Femur (tissue), 1 donor: Measurements from ENCODE around the gene PSMB1.
"Not testable (repeated sequence)": the region's sequence is repeated elsewhere in the genome, so short reads cannot be mapped to it uniquely, and the experiment has no call there.

ENCODE experiments used
- DNase-seq: peaks from one replicate; pipeline ENCODE4 v3.0.0-alpha.2; 2017

Gene PSMB1

DNA sequence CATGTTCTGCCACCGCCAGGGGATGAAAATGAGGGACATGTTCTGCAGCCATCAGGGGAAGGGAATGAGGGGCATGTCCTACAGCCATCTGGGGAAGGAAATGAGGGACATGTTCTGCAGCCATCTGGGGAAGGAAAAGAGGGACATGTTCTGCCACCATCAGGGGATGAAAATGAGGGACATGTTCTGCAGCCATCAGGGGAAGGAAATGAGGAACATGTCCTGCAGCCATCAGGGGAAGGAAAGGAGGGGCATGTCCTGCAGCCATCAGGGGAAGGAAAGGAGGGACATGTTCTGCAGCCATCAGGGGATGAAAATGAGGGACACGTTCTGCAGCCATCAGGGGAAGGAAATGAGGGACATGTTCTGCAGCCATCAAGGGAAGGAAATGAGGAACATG is 50.8 kb downstream of the PSMB1 start:
- DNase-seq, result not testable (repeated sequence)

DNA sequence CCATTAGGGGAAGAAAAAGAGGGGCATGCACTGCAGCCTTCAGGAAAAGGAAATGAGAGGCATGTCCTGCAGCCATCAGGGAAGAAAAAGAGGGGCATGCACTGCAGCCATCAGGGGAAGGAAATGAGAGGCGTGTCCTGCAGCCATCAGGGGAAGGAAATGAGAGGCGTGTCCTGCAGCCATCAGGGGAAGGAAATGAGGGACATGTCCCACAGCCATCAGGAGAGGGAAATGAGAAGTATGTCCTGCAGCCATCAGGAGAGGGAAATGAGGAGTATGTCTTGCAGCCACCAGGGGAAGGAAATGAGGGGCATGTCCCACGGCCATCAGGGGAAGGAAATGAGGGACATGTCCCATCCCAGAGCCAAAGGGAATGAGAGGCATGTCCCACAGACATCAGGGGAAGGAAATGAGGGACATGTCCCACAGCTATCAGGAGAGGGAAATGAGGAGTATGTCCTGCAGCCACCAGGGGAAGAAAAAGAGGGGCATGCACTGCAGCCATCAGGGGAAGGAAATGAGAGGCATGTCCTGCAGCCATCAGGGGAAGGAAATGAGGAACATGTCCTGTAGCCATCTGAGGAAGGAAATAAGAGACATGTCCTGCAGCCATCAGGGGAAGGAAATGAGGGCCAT is 52.0 kb downstream of the PSMB1 start:
- DNase-seq, result no peak

DNA sequence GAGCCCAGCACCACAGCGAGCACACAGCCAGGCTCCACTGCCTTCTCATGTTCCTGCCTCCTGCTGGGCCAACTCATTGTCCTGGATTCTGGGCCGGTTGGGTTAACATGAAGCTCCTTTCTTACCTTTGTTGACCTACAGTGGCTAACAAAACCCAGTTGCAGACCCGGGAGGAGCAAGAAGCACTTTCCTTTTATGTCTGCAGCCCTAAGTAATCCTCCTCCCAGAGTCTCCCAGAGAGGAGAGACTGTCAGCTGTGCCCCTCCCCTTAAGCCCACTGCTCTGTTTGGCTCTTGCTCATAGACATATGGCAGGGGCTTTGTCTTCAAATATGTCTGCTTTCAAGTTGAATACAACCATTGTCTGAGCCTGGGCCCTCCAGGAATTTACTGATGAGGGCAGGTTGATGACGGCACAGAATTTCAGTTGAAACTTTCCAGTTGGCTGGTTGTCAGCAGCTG is 55.2 kb downstream of the PSMB1 start:
- peak; percentile 29 for DNase-seq

DNA sequence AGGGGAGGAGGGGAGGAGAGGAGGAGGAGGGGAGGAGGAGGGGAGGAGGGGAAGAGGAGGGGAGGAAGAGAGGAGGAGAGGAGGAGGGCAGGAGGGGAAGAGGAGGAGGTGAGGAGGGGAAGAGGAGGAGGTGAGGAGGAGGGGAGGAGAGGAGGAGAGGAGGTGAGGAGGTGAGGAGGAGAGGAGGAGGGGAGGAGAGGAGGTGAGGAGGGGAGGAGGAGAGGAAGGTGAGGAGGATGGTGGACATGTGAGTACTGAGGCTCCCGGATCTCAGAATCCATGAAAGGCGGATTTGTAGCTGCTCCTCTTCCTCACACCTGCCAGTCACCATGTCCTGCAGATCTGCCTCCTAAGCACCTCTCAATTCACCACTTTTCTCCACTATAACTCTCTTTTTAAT is 59.8 kb downstream of the PSMB1 start:
- DNase-seq, result no peak

DNA sequence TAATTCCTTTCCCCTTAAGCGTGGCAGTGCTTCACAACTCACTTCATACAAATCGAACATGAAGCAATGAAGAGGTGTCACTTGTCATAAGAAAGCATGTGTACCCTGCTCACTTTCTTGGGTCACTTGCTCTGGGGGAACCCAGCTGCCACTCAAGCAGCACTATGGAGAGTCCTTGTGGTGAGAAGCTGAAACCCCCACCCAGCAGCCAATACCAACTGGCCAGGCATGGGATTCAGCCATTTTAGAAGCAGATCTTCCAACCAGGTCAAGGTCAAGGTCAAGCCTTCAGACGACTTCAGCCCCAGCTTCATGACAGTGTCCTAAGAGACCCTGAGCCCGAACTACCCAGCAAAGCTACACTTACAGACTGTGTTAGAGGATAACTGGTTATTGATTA is 62.8 kb downstream of the PSMB1 start:
- DNase-seq, result no peak

DNA sequence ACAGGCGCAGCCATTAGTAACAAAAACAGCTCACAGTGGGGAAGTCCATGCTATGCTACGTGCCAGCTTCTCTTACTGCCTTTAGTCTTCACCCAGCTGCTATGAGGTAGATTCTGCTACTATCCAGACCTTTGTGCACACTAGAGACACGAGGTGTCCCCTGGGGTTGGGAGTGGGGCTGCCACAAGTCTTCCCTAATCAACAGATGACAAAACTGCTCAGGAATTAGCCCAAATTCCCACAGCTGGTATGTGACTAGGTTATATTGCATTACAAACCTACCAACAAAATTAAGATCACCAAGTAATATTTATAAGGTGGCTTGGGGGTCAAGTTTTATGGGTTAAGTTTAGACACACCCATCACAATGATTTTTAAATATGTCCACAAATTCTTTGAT is 63.3 kb downstream of the PSMB1 start:
- no peak for DNase-seq

DNA sequence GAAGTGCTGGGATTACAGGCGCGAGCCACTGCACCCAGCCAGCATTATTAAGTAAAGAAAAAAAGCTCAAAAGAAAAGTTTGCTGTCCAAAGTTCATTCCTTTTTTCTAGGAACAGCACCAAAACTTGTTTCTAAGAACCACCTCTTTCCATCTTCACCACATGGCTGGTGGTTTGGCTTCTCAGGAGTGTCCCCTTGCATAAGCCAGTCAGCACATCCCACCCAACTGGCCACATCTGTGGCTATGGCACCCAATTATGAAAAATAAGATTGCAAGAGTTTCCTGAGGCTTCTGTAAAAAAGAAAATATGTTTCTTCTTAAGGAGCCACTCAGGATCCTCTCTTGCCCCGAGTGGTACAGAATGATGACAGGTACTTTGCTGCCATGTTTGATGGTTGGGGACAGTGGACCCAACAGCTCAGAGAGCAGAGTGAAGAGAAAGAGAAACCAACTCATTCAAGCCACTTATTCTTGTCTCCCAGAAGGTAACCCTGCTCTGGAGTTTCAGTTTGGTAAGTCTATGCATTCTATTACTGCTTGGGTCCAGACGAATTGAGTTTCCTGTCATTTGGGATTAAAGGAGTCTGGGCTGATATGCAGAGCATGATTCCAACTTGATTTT is 65.3 kb downstream of the PSMB1 start:
- DNase-seq, result no peak

DNA sequence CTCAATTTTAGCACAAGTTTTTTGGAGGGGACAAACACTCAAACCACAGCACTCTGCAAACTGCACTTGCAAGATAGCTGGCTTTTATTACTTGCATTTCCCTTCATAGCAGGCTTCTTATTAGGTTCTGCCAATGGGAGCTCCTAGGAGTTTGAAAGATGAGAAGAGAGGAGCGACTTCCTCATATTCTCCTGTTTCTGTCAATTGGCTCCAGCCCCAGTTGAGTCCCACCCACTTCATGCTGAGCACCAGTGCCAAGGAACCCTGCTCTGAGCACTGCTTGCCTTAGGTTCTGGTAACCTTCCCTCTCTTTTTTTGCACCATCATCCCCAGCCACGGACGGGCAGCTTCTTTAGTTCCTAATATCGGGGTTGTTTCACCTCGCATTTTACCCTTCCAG is 67.9 kb downstream of the PSMB1 start:
- no peak for DNase-seq
